OCI-LY3 (cell line): ENCODE measurements around the gene METTL6.
A peak's percentile ranks its signal among the peaks of the same experiment; 100 is the strongest.
"Not testable (repeated sequence)": the region's sequence is repeated elsewhere in the genome, so short reads cannot be mapped to it uniquely, and the experiment has no call there.

Source experiments
- H2AFZ ChIP-seq: fragments of 200-600, 300-600 bp; shearing (Covaris generic); 2 replicates; pipeline ENCODE4 v1.6.0; 2014; ENCODE audit warnings: antibody characterized with exemption, low read depth, low read length
- H3K27ac ChIP-seq: fragments of 200-600, 300-600 bp; sonication (generic); 2 replicates; pipeline ENCODE4 v1.5.1; 2014; ENCODE audit warnings: mild to moderate bottlenecking, low read length, moderate library complexity, mixed read lengths
- H3K27me3 ChIP-seq: fragments of 200-600, 300-600 bp; sonication (generic); 2 replicates; pipeline ENCODE4 v1.6.1; 2014; ENCODE audit warnings: low read depth, low read length, mixed read lengths
- H3K36me3 ChIP-seq: fragments of 200-600, 300-600 bp; sonication (generic); replicated peaks from 2 replicates; pipeline ENCODE3; 2014; ENCODE audit warnings: low read depth, low read length, mixed read lengths
- H3K4me1 ChIP-seq: fragments of 300-600, 200-600 bp; sonication (generic); 2 replicates; pipeline ENCODE4 v1.6.1; 2014; ENCODE audit warnings: low read length, mixed read lengths
- H3K4me2 ChIP-seq: fragments of 200-600, 300-600 bp; sonication (generic); 2 replicates; pipeline ENCODE4 v1.6.1; 2014; ENCODE audit warnings: low read length, mixed read lengths
- H3K4me3 ChIP-seq: fragments of 300-600, 200-600 bp; sonication (generic); 2 replicates; pipeline ENCODE4 v1.5.1; 2014; ENCODE audit warnings: antibody characterized with exemption, mild to moderate bottlenecking, low read length, moderate library complexity
- H3K79me2 ChIP-seq: fragments of 300-600, 200-600 bp; shearing (Covaris generic); 2 replicates; pipeline ENCODE4 v1.6.1; 2014; ENCODE audit warnings: mild to moderate bottlenecking, low read length, mixed read lengths
- H3K9ac ChIP-seq: fragments of 300-600, 200-600 bp; shearing (Covaris generic); 2 replicates; pipeline ENCODE4 v1.6.0; 2014; ENCODE audit warnings: mild to moderate bottlenecking, low read length, moderate library complexity
- H3K9me3 ChIP-seq: fragments of 200-600, 300-600 bp; shearing (Covaris generic); 2 replicates; pipeline ENCODE4 v1.6.1; 2014; ENCODE audit warnings: low read length, mixed read lengths; ENCODE audit not compliant: insufficient read depth
- H4K20me1 ChIP-seq: fragments of 200-600, 300-600 bp; sonication (generic); 2 replicates; pipeline ENCODE4 v1.6.1; 2016; ENCODE audit warnings: low read length, mixed read lengths; ENCODE audit not compliant: insufficient read depth
- EZH2phosphoT487 ChIP-seq: fragments of 200-600 bp; shearing (Covaris generic); IDR thresholded peaks from 2 replicates; pipeline ENCODE4 v1.6.1; 2018; ENCODE audit warnings: antibody characterized with exemption, mixed run types, low read depth
- TF ChIP-seq, protein P1 (sequence below): fragments of 200-600, 300-600 bp; sonication (generic); IDR thresholded peaks from 2 replicates; pipeline ENCODE4 v1.5.1; 2014; ENCODE audit warnings: antibody characterized with exemption, low read length, low read depth

The METTL6 gene

DNA sequence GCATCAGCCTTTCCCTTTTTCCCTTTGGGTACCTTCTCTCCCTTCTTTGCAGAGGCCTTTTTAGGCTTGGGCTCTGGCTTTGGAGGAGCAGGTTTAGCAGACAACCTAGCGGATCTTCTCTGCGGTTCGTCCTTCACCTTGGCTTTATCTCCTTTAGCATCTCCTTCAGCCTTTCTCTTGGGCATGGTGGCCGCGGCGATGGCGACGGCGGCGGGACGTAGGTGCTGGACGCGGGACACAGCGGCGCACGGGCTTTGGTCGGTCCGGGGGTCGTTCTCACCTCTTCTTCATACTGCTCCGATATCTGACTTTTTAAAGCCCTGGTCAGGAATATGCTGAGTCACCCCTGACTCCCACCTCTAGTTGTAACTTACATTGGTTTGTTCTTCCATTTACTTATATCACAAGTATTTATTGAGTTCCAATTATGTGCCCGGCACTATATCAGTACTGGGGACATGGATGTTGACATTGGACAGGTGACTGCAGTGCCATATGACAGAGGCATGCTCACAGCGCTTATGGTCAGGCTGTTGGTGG is 51.8 kb downstream of the METTL6 start:
- no peaks in the 10 kb centered on the region for H3K27me3 ChIP-seq
- no peaks in the 10 kb centered on the region for H3K36me3 ChIP-seq
- TF ChIP-seq, protein P1, sequence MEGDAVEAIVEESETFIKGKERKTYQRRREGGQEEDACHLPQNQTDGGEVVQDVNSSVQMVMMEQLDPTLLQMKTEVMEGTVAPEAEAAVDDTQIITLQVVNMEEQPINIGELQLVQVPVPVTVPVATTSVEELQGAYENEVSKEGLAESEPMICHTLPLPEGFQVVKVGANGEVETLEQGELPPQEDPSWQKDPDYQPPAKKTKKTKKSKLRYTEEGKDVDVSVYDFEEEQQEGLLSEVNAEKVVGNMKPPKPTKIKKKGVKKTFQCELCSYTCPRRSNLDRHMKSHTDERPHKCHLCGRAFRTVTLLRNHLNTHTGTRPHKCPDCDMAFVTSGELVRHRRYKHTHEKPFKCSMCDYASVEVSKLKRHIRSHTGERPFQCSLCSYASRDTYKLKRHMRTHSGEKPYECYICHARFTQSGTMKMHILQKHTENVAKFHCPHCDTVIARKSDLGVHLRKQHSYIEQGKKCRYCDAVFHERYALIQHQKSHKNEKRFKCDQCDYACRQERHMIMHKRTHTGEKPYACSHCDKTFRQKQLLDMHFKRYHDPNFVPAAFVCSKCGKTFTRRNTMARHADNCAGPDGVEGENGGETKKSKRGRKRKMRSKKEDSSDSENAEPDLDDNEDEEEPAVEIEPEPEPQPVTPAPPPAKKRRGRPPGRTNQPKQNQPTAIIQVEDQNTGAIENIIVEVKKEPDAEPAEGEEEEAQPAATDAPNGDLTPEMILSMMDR, result no peak
- TF ChIP-seq EZH2phosphoT487, result no peak
- H4K20me1 ChIP-seq, result no peaks in the 10 kb centered on the region
- no peak overlapping the region for H3K9ac ChIP-seq
- H3K79me2 ChIP-seq, result no peaks in the 10 kb centered on the region
- no peak overlapping the region for H3K4me3 ChIP-seq
- H3K4me1 ChIP-seq, result peaks cover 27% of the 10 kb centered on the region
- H3K4me2 ChIP-seq, result no peak overlapping the region
- H3K27ac ChIP-seq, result no peak overlapping the region
- no peak overlapping the region for H2AFZ ChIP-seq
- no peaks in the 10 kb centered on the region for H3K9me3 ChIP-seq

DNA sequence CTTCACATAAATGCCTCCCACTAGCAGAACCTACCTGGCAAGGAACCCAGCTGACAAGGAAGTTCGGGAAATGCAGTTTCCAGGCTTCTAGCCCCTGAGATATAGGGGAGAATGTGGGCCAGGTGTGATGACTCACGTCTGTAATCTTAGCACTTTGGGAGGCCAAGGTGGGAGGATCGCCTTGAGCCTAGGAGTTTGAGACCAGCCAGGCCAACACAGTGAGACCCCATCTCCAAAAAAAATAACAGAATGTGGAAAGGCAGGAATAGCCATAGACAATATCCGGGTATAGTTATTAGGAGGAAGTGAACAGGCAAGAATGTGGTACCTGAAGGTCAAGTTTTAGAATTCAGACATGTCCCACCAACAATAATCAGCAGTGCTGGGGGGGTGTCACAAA is 54.4 kb downstream of the METTL6 start:
- TF ChIP-seq, protein P1, result no peak
- TF ChIP-seq EZH2phosphoT487, result no peak
- Histone ChIP-seq H3K4me2 (no peak overlapping the region), H3K36me3 (no peaks in the 10 kb centered on the region), H3K9ac (no peak overlapping the region), H4K20me1 (no peaks in the 10 kb centered on the region), H2AFZ (no peak overlapping the region), H3K79me2 (no peaks in the 10 kb centered on the region), H3K27me3 (no peaks in the 10 kb centered on the region), H3K4me1 (peaks cover 23% of the 10 kb centered on the region), H3K27ac (no peak overlapping the region), H3K4me3 (no peak overlapping the region), H3K9me3 (no peaks in the 10 kb centered on the region)

DNA sequence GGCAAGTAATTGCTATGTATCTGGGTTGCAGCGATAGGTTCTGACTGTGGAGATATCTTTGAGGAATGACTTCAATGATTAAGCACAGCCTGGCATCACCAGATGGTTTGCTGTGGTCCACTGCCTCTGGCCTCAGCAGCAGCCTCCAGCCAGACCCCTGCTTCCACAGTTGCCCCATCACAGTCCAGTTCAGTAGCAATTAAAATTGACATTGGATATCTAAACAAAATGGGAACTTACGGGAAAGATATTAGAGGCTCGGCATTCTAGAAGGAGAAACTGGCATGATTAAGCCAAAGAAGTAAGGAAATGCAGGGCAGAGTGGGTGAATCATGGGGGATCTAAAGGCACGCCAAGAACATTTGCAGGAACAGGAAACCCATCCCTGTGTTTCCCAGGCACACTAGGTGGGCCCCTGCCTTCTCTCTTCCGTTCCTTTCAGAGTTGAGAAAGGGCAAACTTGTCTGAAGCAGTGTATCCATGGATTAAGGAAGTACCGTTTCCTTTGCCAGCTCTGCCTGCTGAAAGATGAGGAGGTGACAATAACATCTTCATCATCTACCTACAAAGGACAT is 58.7 kb downstream of the METTL6 start:
- Histone ChIP-seq H3K36me3 (no peaks in the 10 kb centered on the region), H3K4me1 (peaks cover 41% of the 10 kb centered on the region), H3K27me3 (no peaks in the 10 kb centered on the region), H3K9me3 (no peaks in the 10 kb centered on the region), H3K9ac (no peak overlapping the region), H3K27ac (no peak overlapping the region), H4K20me1 (no peaks in the 10 kb centered on the region), H3K4me2 (no peak overlapping the region), H3K79me2 (no peaks in the 10 kb centered on the region), H2AFZ (no peak overlapping the region), H3K4me3 (no peak overlapping the region)
- TF ChIP-seq, protein P1, result no peak
- no peak for TF ChIP-seq EZH2phosphoT487

DNA sequence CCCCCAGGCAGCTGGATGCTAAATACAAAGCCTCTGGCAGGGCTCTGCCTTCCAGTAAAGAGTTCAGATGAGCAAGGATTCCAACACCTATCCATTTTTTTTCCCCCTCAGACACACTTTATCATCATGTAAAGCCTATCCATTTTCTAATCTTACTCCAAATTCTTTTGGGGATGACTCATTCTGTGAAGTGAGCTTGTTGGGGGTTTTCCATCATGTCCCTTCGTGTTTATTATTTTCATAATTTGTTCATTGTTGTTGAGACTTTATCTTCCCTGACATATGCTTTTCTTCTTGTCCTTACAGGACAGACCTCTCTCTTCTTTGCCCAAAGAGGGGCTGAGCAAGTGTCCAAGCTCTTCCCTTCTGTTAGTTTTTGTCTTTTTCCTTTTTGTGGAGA is 60.3 kb downstream of the METTL6 start:
- Histone ChIP-seq H3K36me3 (no peaks in the 10 kb centered on the region), H3K4me1 (peaks cover 57% of the 10 kb centered on the region), H3K9ac (peak overlapping the region; percentile 36)

DNA sequence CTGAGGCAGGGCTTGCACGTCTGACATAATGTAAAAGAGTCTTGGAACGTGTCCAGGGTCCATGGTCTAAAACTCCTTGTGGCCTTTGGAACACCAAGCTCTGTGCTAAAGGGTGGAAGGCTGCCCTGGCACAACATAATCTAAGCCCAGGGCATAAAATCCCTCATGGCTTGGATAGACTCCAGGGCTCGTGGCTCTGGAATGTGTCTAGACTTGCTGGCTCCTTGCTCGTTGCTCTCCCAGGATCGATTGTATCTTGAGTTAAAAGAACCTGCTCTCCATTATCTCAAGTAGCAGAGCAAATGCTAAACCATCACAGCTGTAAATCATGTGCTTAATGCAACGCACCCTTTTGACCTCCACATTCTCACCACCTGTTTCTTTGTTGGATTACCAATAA is 63.3 kb downstream of the METTL6 start:
- peaks cover 75% of the 10 kb centered on the region for H3K4me1 ChIP-seq
- not testable (repeated sequence) for H3K27ac ChIP-seq, H4K20me1 ChIP-seq

More for the DNA sequence above, 60.3 kb downstream of the METTL6 start:
- H3K4me3 ChIP-seq, result peak overlapping the region; percentile 3; the same call in 1 of the 2 replicates
- 0 out of 2 replicates have a peak overlapping the region, but pooled peaks have one; percentile 10 for H2AFZ ChIP-seq
- no peaks in the 10 kb centered on the region for H4K20me1 ChIP-seq
- peak overlapping the region; percentile 71 for H3K4me2 ChIP-seq
- H3K9me3 ChIP-seq, result no peaks in the 10 kb centered on the region
- H3K79me2 ChIP-seq, result no peaks in the 10 kb centered on the region
- H3K27ac ChIP-seq, result peak overlapping the region; percentile 57
- H3K27me3 ChIP-seq, result no peaks in the 10 kb centered on the region
- no peak for TF ChIP-seq EZH2phosphoT487
- TF ChIP-seq, protein P1, result no peak

More for the DNA sequence above, 63.3 kb downstream of the METTL6 start:
- not testable (repeated sequence) for H3K4me2 ChIP-seq, H3K4me3 ChIP-seq, H3K27me3 ChIP-seq, H3K79me2 ChIP-seq, H3K9ac ChIP-seq, H3K9me3 ChIP-seq, H3K36me3 ChIP-seq, H2AFZ ChIP-seq
